HG02588 (cell line): Measurements from ENCODE around the gene HEG1.
"Not testable (repeated sequence)": the region's sequence is repeated elsewhere in the genome, so short reads cannot be mapped to it uniquely, and the experiment has no call there.

ENCODE experiments used
- ATAC-seq: cut with Tn5 transposase; IDR thresholded peaks from one replicate; pipeline ENCODE4 v1.9.1; 2021; ENCODE audit warnings: mild to moderate bottlenecking, moderate library complexity; ENCODE audit not compliant: unreplicated experiment

HEG1 gene

GRCh38 chr3:125055913-125056745, at the start of gene HEG1:
TSS of gene HEG1 (minus strand) at chr3:125055997. CDS start at chr3:125055890, 107 bp downstream.
- peak; percentile 69 for ATAC-seq

- no peak for ATAC-seq
Measured at GRCh38 chr3:125105116-125105515, 49.3 kb upstream of the HEG1 start.

- ATAC-seq = no peak
Measured at GRCh38 chr3:125104639-125105038, 48.8 kb upstream of the HEG1 start.

- no peak for ATAC-seq
Measured at GRCh38 chr3:125103406-125103805, 47.6 kb upstream of the HEG1 start.

- no peak for ATAC-seq
Measured at GRCh38 chr3:125102470-125102869, 46.7 kb upstream of the HEG1 start.

- no peak for ATAC-seq
Measured at GRCh38 chr3:125098611-125099291, 43.0 kb upstream of the HEG1 start.

GRCh38 chr3:125090649-125091048, 34.9 kb upstream of the HEG1 start:
- no peak for ATAC-seq

- no peak for ATAC-seq
Measured at GRCh38 chr3:125087768-125088391, 32.1 kb upstream of the HEG1 start.

GRCh38 chr3:125085166-125085565, 29.4 kb upstream of the HEG1 start:
- ATAC-seq = no peak

- ATAC-seq = no peak
Measured at GRCh38 chr3:125083776-125084175, 28.0 kb upstream of the HEG1 start.

GRCh38 chr3:125082339-125082738, 26.5 kb upstream of the HEG1 start:
- ATAC-seq = not testable (repeated sequence)

- no peak for ATAC-seq
Measured at GRCh38 chr3:125080077-125080476, 24.3 kb upstream of the HEG1 start.

GRCh38 chr3:125079675-125080045, 23.9 kb upstream of the HEG1 start:
- no peak for ATAC-seq

GRCh38 chr3:125078951-125079674, 23.3 kb upstream of the HEG1 start:
- ATAC-seq = no peak

- ATAC-seq = no peak
Measured at GRCh38 chr3:125077864-125078263, 22.1 kb upstream of the HEG1 start.

- no peak for ATAC-seq
Measured at GRCh38 chr3:125076464-125076863, 20.7 kb upstream of the HEG1 start.

GRCh38 chr3:125075738-125076137, 19.9 kb upstream of the HEG1 start:
- no peak for ATAC-seq

- ATAC-seq = no peak
Measured at GRCh38 chr3:125073390-125073905, 17.7 kb upstream of the HEG1 start.

- ATAC-seq = no peak
Measured at GRCh38 chr3:125072749-125073389, 17.1 kb upstream of the HEG1 start.

- ATAC-seq = no peak
Measured at GRCh38 chr3:125072301-125072700, 16.5 kb upstream of the HEG1 start.
